Kidney (tissue), 14 donors: ENCODE data around the gene PTCD1. TPM values are rescaled to one million over a fixed set of nuclear protein-coding genes. Genes with fewer than 3 reads are reported as not detected.

Source experiments
- DNase-seq, 5 donors: peaks; one replicate each; pipeline ENCODE4 v3.0.0-alpha.2; 2013 to 2020
- FAIRE-seq: peaks from 2 replicates; lab custom pipeline; 2012; peaks lifted over from hg19 to GRCh38; lab: Jason Lieb, UNC
- H3K27ac ChIP-seq, 2 donors: one replicate each; pipeline ENCODE4 v1.7.0; 2013; ENCODE audit warnings: low read depth in 2 of 2, low read length in 2 of 2, inconsistent platforms in 1 of 2
- H3K27me3 ChIP-seq: one replicate; pipeline ENCODE4 v1.7.1; 2013; ENCODE audit warnings: low read length, inconsistent platforms; ENCODE audit not compliant: control insufficient read depth, insufficient read depth
- H3K36me3 ChIP-seq, 3 donors: one replicate each; pipeline versions ENCODE4 v1.7.0 to v1.7.1; 2013; ENCODE audit warnings: low read length in 3 of 3, control low read depth in 1 of 3, inconsistent platforms in 1 of 3; ENCODE audit not compliant: insufficient read depth in 3 of 3, control insufficient read depth in 2 of 3
- H3K4me1 ChIP-seq, 3 donors: one replicate each; pipeline versions ENCODE4 v1.7.0 to v1.7.1; 2013; ENCODE audit warnings: low read length in 3 of 3, inconsistent platforms in 1 of 3, low read depth in 1 of 3; ENCODE audit not compliant: control insufficient read depth in 2 of 3, insufficient read depth in 2 of 3
- H3K4me3 ChIP-seq, 3 donors: one replicate each; pipeline versions ENCODE4 v1.7.0 to v1.8.1; 2013; ENCODE audit warnings: low read length in 3 of 3, control low read depth in 1 of 3, inconsistent platforms in 1 of 3
- H3K9ac ChIP-seq, 3 donors: one replicate each; pipeline versions ENCODE4 v1.7.0 to v1.7.1; 2013; ENCODE audit warnings: low read length in 3 of 3, control low read depth in 1 of 3, inconsistent platforms in 1 of 3
- H3K9me3 ChIP-seq, 3 donors: one replicate each; pipeline versions ENCODE4 v1.7.0 to v1.7.1; 2013; ENCODE audit warnings: low read length in 3 of 3, control low read depth in 1 of 3, inconsistent platforms in 1 of 3; ENCODE audit not compliant: control insufficient read depth in 2 of 3, insufficient read depth in 1 of 3
- intact Hi-C: fragments of 100-400 bp; cut with DNase I; formaldehyde crosslinking; loops from one replicate; pipeline ENCODE4 v1.11.1; 2022
- polyA plus RNA-seq: library from polyadenylated mRNA; stranded (reverse); fragments of 350-450 nt; fragmentation: Illumina TruSeq; extraction: RNeasy Lipid Tissue Mini Kit (QIAGEN cat#74804); gene quantifications from one replicate; pipeline ENCODE4 v1.2.3, GENCODE V29; 2014; ENCODE audit warnings: low read depth, low replicate concordance; ENCODE audit not compliant: insufficient read depth
- total RNA-seq: library from RNA; stranded (reverse); fragmentation: NEBNext Ultra II Directional; extraction: Animal tissue kit (Norgen Biotek cat#: 25700); gene quantifications from one replicate; pipeline ENCODE4 v1.2.1, GENCODE V29; 2021
- TF ChIP-seq, protein P1 (sequence below): IDR thresholded peaks from 3 replicates; pipeline ENCODE4 v1.5.1; 2012; ENCODE audit warnings: mild to moderate bottlenecking, moderate library complexity, borderline replicate concordance; ENCODE audit not compliant: insufficient read depth; ENCODE audit errors: extremely low read depth
- donor health status: control.
- donor health status: control.
- donor health status: control.
- donor health status: control.
- donor health status: control.
- donor health status: DM: yes; HTN: yes; CAD: no.
- donor health status: Normal renal cell carcinoma (clear cell type).

PTCD1 gene
- total and polyA plus RNA-seq, 2 donors from 2014 or later, result 2.9 to 5.4 TPM

DNA sequence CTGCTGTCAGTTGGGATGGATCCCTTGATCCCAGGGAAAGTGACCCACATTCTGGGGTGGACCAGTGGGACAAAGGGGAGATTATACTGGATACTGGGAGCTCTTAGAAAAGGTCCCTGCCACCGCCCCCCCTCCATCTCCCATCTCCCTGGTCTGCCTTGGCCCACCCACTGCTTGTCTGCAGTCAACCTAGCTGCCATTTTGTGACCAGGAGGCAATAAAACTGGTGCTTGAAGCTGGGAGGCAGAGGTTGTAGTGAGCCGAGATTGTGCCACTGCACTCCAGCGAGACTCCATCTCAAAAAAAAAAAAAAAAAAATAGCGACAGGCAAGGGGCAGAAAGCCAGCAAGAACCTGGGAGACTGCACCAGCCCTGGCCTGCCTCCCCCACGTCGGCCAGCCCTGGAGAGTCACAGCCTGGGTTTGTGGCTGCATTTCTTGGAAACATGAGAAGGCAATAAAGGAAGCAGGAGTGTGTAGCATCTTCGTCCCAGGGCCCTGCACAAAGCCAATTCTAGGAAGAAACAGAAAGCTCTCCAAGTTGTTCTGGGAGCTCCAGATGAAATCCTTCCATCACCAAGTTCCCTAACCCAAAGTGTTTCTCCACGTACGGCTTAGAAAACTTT is 68.7 kb downstream of the PTCD1 start:
- Histone ChIP-seq H3K27ac (no peak overlapping the region), H3K9ac (no peak overlapping the region), H3K4me1 (peaks cover 0 to 7% (median 0%) of the 10 kb centered on the region in 3 donors), H3K9me3 (no peaks in the 10 kb centered on the region), H3K4me3 (no peak overlapping the region), H3K27me3 (no peaks in the 10 kb centered on the region), H3K36me3 (peaks cover 0 to 7% (median 6%) of the 10 kb centered on the region in 3 donors)
- TF ChIP-seq, protein P1, sequence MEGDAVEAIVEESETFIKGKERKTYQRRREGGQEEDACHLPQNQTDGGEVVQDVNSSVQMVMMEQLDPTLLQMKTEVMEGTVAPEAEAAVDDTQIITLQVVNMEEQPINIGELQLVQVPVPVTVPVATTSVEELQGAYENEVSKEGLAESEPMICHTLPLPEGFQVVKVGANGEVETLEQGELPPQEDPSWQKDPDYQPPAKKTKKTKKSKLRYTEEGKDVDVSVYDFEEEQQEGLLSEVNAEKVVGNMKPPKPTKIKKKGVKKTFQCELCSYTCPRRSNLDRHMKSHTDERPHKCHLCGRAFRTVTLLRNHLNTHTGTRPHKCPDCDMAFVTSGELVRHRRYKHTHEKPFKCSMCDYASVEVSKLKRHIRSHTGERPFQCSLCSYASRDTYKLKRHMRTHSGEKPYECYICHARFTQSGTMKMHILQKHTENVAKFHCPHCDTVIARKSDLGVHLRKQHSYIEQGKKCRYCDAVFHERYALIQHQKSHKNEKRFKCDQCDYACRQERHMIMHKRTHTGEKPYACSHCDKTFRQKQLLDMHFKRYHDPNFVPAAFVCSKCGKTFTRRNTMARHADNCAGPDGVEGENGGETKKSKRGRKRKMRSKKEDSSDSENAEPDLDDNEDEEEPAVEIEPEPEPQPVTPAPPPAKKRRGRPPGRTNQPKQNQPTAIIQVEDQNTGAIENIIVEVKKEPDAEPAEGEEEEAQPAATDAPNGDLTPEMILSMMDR, result no peak
- FAIRE-seq (no peak), DNase-seq (peak in 4 of 5 donors; percentile 80 to 87 (median 82))
- intact Hi-C loops, result no loop called here

DNA sequence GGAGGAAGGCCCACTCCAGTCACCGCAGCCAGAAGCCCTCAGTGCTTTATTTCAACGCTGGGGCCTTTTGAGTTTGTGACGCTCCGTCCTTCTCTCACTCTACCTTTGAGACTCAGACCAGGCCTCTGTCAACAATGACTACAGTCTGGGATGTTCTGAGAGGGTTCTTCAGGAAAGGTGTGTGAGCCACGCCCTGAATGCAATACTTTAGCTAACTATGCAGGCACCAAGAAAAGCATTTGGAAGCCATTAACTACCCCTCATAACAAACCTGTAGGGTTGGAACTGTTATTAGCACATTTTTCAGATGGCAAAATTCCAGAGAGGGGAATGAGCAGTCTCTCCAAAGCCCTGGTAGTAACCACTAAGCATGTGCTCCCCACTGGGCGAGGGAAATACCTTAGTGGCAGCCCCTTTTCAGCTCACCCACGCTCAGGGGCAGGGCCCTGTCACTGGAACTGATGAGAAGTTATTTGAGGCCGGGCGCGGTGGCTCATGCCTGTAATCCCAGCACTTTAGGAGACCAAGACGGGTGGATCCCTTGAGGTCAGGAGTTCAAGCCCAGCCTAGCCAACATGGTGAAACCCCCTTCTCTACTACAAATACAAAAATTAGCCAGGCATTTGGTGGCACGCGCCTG is 69.7 kb downstream of the PTCD1 start:
- FAIRE-seq, result no peak
- peak in 2 of 5 donors; percentile 29 to 42 for DNase-seq
- Histone ChIP-seq H3K9me3 (no peaks in the 10 kb centered on the region), H3K36me3 (peaks cover 0 to 9% (median 9%) of the 10 kb centered on the region in 3 donors), H3K4me3 (no peak overlapping the region), H3K27me3 (no peaks in the 10 kb centered on the region), H3K27ac (no peak overlapping the region), H3K9ac (no peak overlapping the region), H3K4me1 (peaks cover 0 to 6% (median 0%) of the 10 kb centered on the region in 3 donors)
- TF ChIP-seq, protein P1, result no peak
- intact Hi-C loops, result no loop called here

Other genes starting within 250 kb of the PTCD1 start
- not detected for gene KPNA7, start 230.7 kb downstream of the PTCD1 start, total RNA-seq
- gene KPNA7, start 230.7 kb downstream of the PTCD1 start, polyA plus RNA-seq, result not detected
- gene MYH16, start 166.0 kb downstream of the PTCD1 start, total RNA-seq, result not detected
- not detected for gene MYH16, start 166.0 kb downstream of the PTCD1 start, polyA plus RNA-seq
- 119 TPM for gene ARPC1A, start 112.9 kb downstream of the PTCD1 start, total RNA-seq
- gene ARPC1A, start 112.9 kb downstream of the PTCD1 start, polyA plus RNA-seq, result 117 TPM
- 216 TPM for gene ARPC1B, start 64.1 kb downstream of the PTCD1 start, total RNA-seq
- 74.1 TPM for gene ARPC1B, start 64.1 kb downstream of the PTCD1 start, polyA plus RNA-seq
- 84.7 TPM for gene PDAP1, start 30.2 kb downstream of the PTCD1 start, total RNA-seq
- gene PDAP1, start 30.2 kb downstream of the PTCD1 start, polyA plus RNA-seq, result 119 TPM
- gene BUD31, start 29.8 kb downstream of the PTCD1 start, total RNA-seq, result 79.0 TPM
- 141 TPM for gene BUD31, start 29.8 kb downstream of the PTCD1 start, polyA plus RNA-seq
- 28.9 TPM for gene CPSF4, start 145 bp upstream of the PTCD1 start, total RNA-seq
- 24.2 TPM for gene CPSF4, start 145 bp upstream of the PTCD1 start, polyA plus RNA-seq
- gene ATP5MF, start 27.4 kb upstream of the PTCD1 start, total RNA-seq, result 225 TPM
- 1,292 TPM for gene ATP5MF, start 27.4 kb upstream of the PTCD1 start, polyA plus RNA-seq
- gene ZNF789, start 34.1 kb upstream of the PTCD1 start, total RNA-seq, result 14.8 TPM
- gene ZNF789, start 34.1 kb upstream of the PTCD1 start, polyA plus RNA-seq, result 10.6 TPM
- gene ZNF394, start 61.5 kb upstream of the PTCD1 start, total RNA-seq, result 33.6 TPM
- 15.7 TPM for gene ZNF394, start 61.5 kb upstream of the PTCD1 start, polyA plus RNA-seq
- gene ZKSCAN5, start 65.9 kb upstream of the PTCD1 start, total RNA-seq, result 9.1 TPM
- 4.6 TPM for gene ZKSCAN5, start 65.9 kb upstream of the PTCD1 start, polyA plus RNA-seq
- gene FAM200A, start 113.3 kb upstream of the PTCD1 start, total RNA-seq, result 6.8 TPM
- 6.9 TPM for gene FAM200A, start 113.3 kb upstream of the PTCD1 start, polyA plus RNA-seq
- gene ZNF655, start 119.8 kb upstream of the PTCD1 start, total RNA-seq, result 66.8 TPM
- gene ZNF655, start 119.8 kb upstream of the PTCD1 start, polyA plus RNA-seq, result 30.4 TPM
- 2.6 TPM for gene TMEM225B, start 159.5 kb upstream of the PTCD1 start, total RNA-seq
- 1.6 TPM for gene TMEM225B, start 159.5 kb upstream of the PTCD1 start, polyA plus RNA-seq
- 20.4 TPM for gene ZSCAN25, start 178.1 kb upstream of the PTCD1 start, total RNA-seq
- 4.7 TPM for gene ZSCAN25, start 178.1 kb upstream of the PTCD1 start, polyA plus RNA-seq
- gene CYP3A5, start 241.2 kb upstream of the PTCD1 start, total RNA-seq, result 13.5 TPM
- 7.6 TPM for gene CYP3A5, start 241.2 kb upstream of the PTCD1 start, polyA plus RNA-seq